GM19035 (cell line): ENCODE results near the gene VPS4B.
"Not testable (repeated sequence)": the region's sequence is repeated elsewhere in the genome, so short reads cannot be mapped to it uniquely, and the experiment has no call there.

Experiments used
- ATAC-seq: cut with Tn5 transposase; IDR thresholded peaks from one replicate; pipeline ENCODE4 v1.9.1; 2021; ENCODE audit not compliant: unreplicated experiment

VPS4B gene

DNA sequence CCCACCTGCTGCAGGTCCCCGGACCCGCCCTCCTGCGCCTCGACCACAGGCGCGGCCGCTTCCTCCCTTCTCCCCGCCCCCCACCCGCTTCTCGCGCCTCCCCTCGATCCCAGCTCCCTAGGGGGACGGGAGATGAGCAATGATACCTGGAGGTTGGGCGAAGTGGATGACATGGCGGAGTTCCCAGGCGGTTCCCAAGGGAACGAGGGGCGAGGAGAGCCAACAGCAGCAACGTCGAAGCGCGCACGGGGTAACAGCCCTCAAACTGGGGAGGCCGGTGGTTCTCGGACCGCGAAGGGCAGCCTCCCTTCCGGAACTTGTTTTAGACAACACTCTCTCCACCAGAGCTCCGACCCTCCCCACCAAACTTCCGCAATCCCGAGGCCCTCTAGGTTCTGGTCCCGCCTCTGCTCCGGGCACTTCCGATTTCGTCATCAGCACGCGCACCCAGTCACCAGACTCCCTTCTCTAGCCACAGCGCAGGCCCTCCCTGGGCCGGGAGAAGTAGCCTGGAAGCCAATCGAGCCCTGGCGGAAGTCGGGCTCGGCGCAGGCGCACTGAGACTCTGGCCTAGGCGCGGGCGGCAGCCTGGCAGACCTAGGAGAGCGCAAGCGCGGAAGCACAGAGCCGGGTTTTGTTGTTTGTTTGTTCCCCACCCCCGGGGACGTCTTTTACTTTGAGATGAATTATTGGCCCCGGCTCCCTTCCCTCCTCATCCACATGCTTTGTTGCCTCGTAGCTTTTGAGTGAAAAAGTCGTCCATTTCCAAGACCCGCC is at the start of gene VPS4B:
TSS of gene VPS4B (minus strand) at position 390 of the 777 bp plus-strand sequence. CDS start at position 173, 217 bp downstream.
- peak; percentile 96 for ATAC-seq

GRCh38 chr18:63470751-63471150 is 48.5 kb upstream of the VPS4B start:
- ATAC-seq: no peak

GRCh38 chr18:63468575-63468974 is 46.3 kb upstream of the VPS4B start:
- no peak for ATAC-seq

- no peak for ATAC-seq
These were observed 45.4 kb upstream of the VPS4B start for GRCh38 chr18:63467699-63468098.

- ATAC-seq: no peak
These were observed 42.8 kb upstream of the VPS4B start for GRCh38 chr18:63465059-63465458.

DNA sequence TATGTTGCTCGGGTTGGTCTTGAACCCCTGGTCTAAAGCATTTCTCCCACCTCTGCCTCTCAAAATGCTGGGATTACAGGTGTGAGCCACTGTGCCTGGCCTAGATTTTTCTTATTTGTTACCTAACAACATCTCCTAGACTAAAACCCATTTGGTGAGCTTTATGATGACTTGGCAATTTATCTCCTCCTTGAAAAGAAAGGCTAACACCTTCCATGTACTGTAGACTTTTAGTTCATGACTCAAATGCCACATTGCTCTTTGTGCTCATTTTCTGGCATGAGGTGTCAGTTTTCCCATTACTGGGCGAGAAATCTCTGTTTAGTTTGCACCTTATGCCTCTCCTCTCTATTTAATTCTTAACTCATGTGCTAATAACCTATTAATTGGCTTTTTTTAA is 42.2 kb upstream of the VPS4B start:
- no peak for ATAC-seq

- no peak for ATAC-seq
These were observed 38.1 kb upstream of the VPS4B start for GRCh38 chr18:63460414-63460813.

DNA sequence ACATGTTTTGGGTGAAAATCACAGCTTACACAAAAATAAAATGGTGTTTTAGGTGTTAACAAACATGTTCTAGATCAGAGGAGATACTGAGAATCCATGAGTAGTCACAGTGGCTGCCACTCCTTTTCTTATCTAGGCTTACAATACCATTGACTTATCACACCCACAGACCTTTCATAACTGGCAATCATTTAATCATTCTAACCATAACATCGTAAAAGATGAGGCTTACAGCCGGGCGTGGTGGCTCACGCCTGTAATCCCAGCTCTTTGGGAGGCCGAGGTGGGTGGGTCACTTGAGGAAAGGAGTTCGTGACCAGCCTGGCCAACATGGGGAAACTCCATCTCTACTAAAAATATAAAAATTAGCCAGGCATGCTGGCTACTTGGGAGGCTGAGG is 35.7 kb upstream of the VPS4B start:
- no peak for ATAC-seq

DNA sequence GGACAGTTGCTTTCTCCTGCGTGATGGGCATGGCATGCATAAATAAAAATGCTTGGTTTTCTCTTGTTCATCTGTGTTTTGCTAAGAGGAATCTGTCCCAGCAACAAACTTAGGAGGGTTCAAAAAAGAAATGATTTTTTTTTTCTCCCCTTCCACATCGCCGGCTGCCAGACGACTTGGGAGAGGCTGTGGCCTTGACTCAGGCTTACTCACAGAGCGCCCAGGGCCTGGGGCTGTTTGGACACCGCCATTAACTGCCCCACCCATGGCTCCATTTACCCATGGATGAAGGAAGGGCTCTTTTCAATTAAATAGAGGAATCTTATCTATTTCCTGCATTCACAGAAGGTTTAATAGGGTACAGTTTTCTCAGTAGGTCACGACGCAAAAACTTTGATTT is 32.2 kb upstream of the VPS4B start:
- ATAC-seq: no peak

GRCh38 chr18:63452751-63453150 is 30.5 kb upstream of the VPS4B start:
- ATAC-seq: not testable (repeated sequence)

DNA sequence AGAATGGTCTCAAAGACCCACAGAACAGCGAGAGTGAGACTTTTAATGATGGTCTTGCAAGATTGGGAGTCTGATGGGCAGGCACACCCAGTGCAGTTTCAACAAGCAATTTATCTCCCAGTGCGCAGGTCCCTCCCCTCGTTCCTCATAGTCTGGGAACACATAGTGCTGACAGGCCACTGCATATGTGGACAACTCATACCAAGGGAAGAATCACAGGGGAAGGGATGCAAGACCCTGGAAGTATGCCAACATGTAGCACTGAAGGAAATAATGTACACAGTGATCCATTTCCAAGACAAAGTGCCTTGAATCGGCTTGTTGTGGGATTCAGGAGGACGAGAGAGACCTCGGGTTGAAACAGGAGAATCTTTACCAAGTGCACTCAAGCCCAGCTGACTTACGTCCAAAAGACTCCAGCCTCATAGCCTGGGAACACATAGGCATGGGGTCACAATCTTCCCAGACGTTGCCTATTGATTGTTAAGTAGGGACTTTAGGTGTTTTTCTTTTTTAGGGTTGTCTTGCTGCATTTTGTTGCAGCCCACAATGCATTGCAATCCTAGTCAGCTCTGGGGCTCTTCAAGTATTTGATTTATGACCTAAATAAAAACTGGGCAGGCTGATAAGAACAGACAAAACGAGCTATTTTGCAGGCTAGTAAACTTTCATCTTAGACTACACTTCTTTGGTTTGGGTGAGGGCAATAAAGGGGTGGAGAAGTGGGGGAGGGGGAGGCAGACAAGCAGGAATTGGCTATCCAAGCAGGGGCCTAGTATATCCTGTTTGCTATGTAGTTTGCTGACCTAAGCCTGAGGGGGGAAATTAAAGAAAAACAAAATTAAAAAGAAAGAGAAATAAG is 29.8 kb upstream of the VPS4B start:
- no peak for ATAC-seq

GRCh38 chr18:63449426-63449825 is 27.1 kb upstream of the VPS4B start:
- no peak for ATAC-seq

GRCh38 chr18:63447066-63447465 is 24.8 kb upstream of the VPS4B start:
- no peak for ATAC-seq

DNA sequence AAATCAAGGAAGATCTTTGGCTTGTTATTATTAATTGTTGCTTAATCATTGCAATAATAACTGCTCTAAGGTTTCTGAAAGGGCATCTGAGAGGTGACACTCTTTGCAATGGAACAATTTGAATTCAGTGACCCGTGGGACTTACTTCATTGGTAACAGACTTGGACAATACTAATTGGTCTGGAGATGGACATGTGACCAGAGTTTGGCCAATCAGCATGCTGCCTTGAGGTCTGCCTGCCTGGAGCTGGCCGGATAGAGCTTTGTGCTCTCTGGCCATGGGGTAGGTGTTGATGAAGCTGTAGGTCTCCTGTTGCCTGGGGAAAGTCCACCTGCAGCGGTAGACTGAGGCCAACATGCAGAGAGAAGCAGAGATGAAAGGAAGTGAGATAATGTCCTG is 24.0 kb upstream of the VPS4B start:
- ATAC-seq: no peak

GRCh38 chr18:63445037-63445436 is 22.8 kb upstream of the VPS4B start:
- no peak for ATAC-seq

DNA sequence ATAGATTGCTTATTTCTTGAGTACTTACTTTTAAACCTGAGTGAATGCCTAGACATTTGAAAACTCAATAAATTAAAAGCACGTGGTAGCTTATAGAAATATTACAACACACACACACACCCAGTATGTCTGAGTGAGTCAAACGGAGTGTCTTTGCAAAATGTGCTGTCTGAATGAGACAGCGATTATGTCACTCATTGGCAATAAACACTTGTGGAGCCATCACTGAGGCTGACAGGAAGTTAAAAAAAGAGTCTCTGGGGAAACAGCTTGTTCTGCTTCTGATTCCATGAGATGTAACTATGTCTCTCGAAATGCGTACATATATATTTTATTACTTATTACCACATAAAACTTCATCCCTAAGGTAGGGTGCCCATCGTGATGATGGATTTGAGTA is 22.3 kb upstream of the VPS4B start:
- ATAC-seq: no peak

DNA sequence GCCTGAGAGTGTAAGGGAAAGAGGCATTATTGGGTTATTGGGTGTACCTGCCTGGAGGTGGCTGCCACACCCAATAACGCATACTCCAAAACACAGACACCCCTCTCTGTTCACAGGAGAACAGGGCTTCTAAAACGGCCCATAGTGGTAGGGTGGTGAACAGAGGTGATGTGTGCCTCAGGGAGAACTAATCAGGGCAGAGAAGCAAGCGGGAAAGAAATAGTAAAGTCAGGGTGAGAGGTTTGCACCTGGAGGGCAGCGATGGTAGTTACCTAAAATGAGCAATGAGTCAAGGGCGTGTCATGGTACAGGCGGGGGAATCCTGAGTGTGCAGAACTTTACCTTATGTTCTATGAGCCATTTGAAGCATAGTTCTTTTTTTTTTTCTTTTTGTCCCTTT is 21.6 kb upstream of the VPS4B start:
- ATAC-seq: no peak

DNA sequence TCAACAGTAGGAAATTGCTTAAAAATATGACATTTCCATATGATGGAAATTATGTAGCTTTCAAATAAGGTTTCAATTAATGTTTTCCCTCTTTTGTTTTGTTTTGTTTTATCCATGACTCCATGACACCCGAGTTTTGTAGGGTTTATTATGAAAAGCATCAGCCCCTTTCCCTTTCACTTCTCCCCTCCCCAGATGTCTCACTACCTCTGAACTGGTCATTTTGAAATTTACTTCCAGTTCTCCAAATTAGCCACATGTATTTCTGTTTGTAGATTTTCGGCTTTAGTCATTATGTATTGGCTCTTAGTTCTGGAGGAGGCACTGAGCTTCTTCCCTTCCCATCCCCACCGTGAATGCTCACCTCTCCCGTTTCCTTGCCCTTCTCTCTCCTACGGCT is 18.6 kb upstream of the VPS4B start:
- ATAC-seq: no peak

- no peak for ATAC-seq
These were observed 17.9 kb upstream of the VPS4B start for GRCh38 chr18:63440219-63440618.

- ATAC-seq: no peak
These were observed 17.1 kb upstream of the VPS4B start for GRCh38 chr18:63439334-63439733.

DNA sequence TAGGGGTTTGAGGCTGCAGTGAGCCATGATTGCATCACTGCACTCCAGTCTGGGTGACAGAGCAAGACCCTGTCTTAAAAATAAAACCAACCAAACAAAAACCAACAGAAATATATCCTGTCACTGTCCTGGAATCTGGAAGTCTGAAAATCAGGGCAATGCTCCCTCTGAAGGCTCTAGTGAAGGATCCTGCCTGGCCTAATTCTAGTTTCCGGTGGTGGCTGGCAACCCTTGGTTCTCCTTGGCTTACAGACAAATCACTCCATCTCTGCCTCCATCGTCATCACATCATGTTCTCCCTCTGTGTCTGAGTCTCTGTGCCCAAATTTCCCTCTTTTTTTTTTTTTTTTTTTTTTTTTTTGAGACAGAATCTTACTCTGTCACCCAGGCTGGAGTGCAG is 15.9 kb upstream of the VPS4B start:
- ATAC-seq: no peak

- ATAC-seq: no peak
These were observed 11.1 kb upstream of the VPS4B start for GRCh38 chr18:63433334-63433866.
